HG02759 (cell line): ENCODE measurements around the gene PATE2.

ENCODE experiments used
- ATAC-seq: cut with Tn5 transposase; IDR thresholded peaks from one replicate; pipeline ENCODE4 v1.9.1; 2021; ENCODE audit warnings: mild to moderate bottlenecking, moderate library complexity; ENCODE audit not compliant: unreplicated experiment

The PATE2 gene

GRCh38 chr11:125778728-125779127, at the start of gene PATE2:
Gene PATE2, minus strand, starts transcription at chr11:125778828. Its CDS starts 55 bp downstream, at chr11:125778773.
- no peak for ATAC-seq

- no peak for ATAC-seq
Observed at GRCh38 chr11:125807909-125808308, 29.3 kb upstream of the PATE2 start.

- no peak for ATAC-seq
Observed at GRCh38 chr11:125802387-125802786, 23.8 kb upstream of the PATE2 start.

GRCh38 chr11:125799808-125800207, 21.2 kb upstream of the PATE2 start:
- no peak for ATAC-seq

- no peak for ATAC-seq
Observed at GRCh38 chr11:125797641-125798040, 19.0 kb upstream of the PATE2 start.

GRCh38 chr11:125790825-125791224, 12.2 kb upstream of the PATE2 start:
- no peak for ATAC-seq

GRCh38 chr11:125787827-125788226, 9.2 kb upstream of the PATE2 start, which contains the start of gene PATE3:
Gene PATE3, plus strand, starts transcription at chr11:125788127. Its CDS starts 25 bp downstream, at chr11:125788152.
- no peak for ATAC-seq

GRCh38 chr11:125784678-125785077, 6.0 kb upstream of the PATE2 start:
- no peak for ATAC-seq

- no peak for ATAC-seq
Observed at GRCh38 chr11:125777309-125777708, 1.3 kb downstream of the PATE2 start.

- ATAC-seq = no peak
Observed at GRCh38 chr11:125773516-125773915, 5.1 kb downstream of the PATE2 start.

GRCh38 chr11:125772834-125773505, 5.7 kb downstream of the PATE2 start:
- ATAC-seq = no peak

GRCh38 chr11:125770583-125770982, 8.0 kb downstream of the PATE2 start:
- ATAC-seq = no peak

GRCh38 chr11:125768336-125769046, 10.1 kb downstream of the PATE2 start:
- ATAC-seq = no peak

GRCh38 chr11:125766251-125766650, 12.4 kb downstream of the PATE2 start:
- ATAC-seq = no peak

- no peak for ATAC-seq
Observed at GRCh38 chr11:125763483-125763882, 15.1 kb downstream of the PATE2 start.

- no peak for ATAC-seq
Observed at GRCh38 chr11:125762445-125762844, 16.2 kb downstream of the PATE2 start.

- ATAC-seq = no peak
Observed at GRCh38 chr11:125756050-125756449, 22.6 kb downstream of the PATE2 start.

GRCh38 chr11:125750629-125751028, 28.0 kb downstream of the PATE2 start:
- ATAC-seq = no peak

- no peak for ATAC-seq
Observed at GRCh38 chr11:125745979-125746378, 32.6 kb downstream of the PATE2 start, which contains the start of gene PATE1. Gene PATE1, plus strand, starts transcription at chr11:125746279. Its CDS starts 26 bp downstream, at chr11:125746305.

GRCh38 chr11:125743681-125744080, 34.9 kb downstream of the PATE2 start:
- ATAC-seq = no peak

GRCh38 chr11:125740617-125741016, 38.0 kb downstream of the PATE2 start:
- no peak for ATAC-seq

- ATAC-seq = no peak
Observed at GRCh38 chr11:125728969-125729368, 49.7 kb downstream of the PATE2 start.
